CD4-positive, alpha-beta T cell treated with Interleukin-4 for 4 hours (primary cell): ENCODE measurements around the gene COL15A1.
A peak's percentile ranks its signal among the peaks of the same experiment; 100 is the strongest.
"Not testable (repeated sequence)": the region's sequence is repeated elsewhere in the genome, so short reads cannot be mapped to it uniquely, and the experiment has no call there.

ENCODE experiments used
- DNase-seq: peaks from one replicate; pipeline ENCODE4 v3.0.0-alpha.2; 2020

The COL15A1 gene

GRCh38 chr9:98995971-98996504, 52.3 kb downstream of the COL15A1 start:
- no peak for DNase-seq

- no peak for DNase-seq
These were observed 53.9 kb downstream of the COL15A1 start for GRCh38 chr9:98997604-98998003.

GRCh38 chr9:98998441-98999151, 54.9 kb downstream of the COL15A1 start:
- peak; percentile 45 for DNase-seq

- DNase-seq, result no peak
These were observed 55.4 kb downstream of the COL15A1 start for GRCh38 chr9:98999152-98999525.

- peak; percentile 64 for DNase-seq
These were observed 57.0 kb downstream of the COL15A1 start for GRCh38 chr9:99000476-99001395.

- no peak for DNase-seq
These were observed 58.2 kb downstream of the COL15A1 start for GRCh38 chr9:99001892-99002291.

GRCh38 chr9:99002706-99003105, 59.0 kb downstream of the COL15A1 start:
- no peak for DNase-seq

GRCh38 chr9:99003308-99003707, 59.6 kb downstream of the COL15A1 start:
- DNase-seq, result no peak

GRCh38 chr9:99004115-99004514, 60.4 kb downstream of the COL15A1 start:
- no peak for DNase-seq

- no peak for DNase-seq
These were observed 61.2 kb downstream of the COL15A1 start for GRCh38 chr9:99004717-99005460.

- no peak for DNase-seq
These were observed 61.9 kb downstream of the COL15A1 start for GRCh38 chr9:99005651-99006050.

GRCh38 chr9:99006511-99006910, 62.8 kb downstream of the COL15A1 start:
- DNase-seq, result no peak

- DNase-seq, result no peak
These were observed 63.3 kb downstream of the COL15A1 start for GRCh38 chr9:99006979-99007378.

- DNase-seq, result no peak
These were observed 64.5 kb downstream of the COL15A1 start for GRCh38 chr9:99008203-99008602.

- not testable (repeated sequence) for DNase-seq
These were observed 66.7 kb downstream of the COL15A1 start for GRCh38 chr9:99010393-99010792.

GRCh38 chr9:99011161-99011709, 67.5 kb downstream of the COL15A1 start:
- DNase-seq, result no peak

- DNase-seq, result peak; percentile 30
These were observed 69.3 kb downstream of the COL15A1 start for GRCh38 chr9:99012957-99013512.

- peak; percentile 25 for DNase-seq
These were observed 69.8 kb downstream of the COL15A1 start for GRCh38 chr9:99013550-99013949.

- DNase-seq, result no peak
These were observed 71.7 kb downstream of the COL15A1 start for GRCh38 chr9:99015448-99015847.

- no peak for DNase-seq
These were observed 72.2 kb downstream of the COL15A1 start for GRCh38 chr9:99015890-99016289.

- DNase-seq, result no peak
These were observed 73.1 kb downstream of the COL15A1 start for GRCh38 chr9:99016681-99017387.

- no peak for DNase-seq
These were observed 74.9 kb downstream of the COL15A1 start for GRCh38 chr9:99018653-99019052.
